ENCODE data around the gene TBX2. TPM values are rescaled to one million over a fixed set of nuclear protein-coding genes. Genes with fewer than 3 reads are reported as not detected.

The TBX2 gene
- total and polyA plus RNA-seq, 2 experiments from 2014 or later: 19.6 to 27.5 TPM

- no peak overlapping the region for H2AFZ ChIP-seq
- no peak overlapping the region for H3K27ac ChIP-seq
- peaks cover 14% of the 10 kb centered on the region for H3K4me1 ChIP-seq (ENCODE audit: insufficient read depth)
- no peaks in the 10 kb centered on the region for H3K36me3 ChIP-seq (replicated peaks; ENCODE audit: insufficient read depth, low read depth)
- 91% methylated on average over 7 of the region's 7 CpGs for WGBS (ENCODE audit: low lambda C conversion rate, missing lambda C conversion rate)
- no peaks in the 10 kb centered on the region for H4K20me1 ChIP-seq (ENCODE audit: insufficient read depth, poor library complexity, severe bottlenecking)
- H3K27me3 ChIP-seq: no peaks in the 10 kb centered on the region
- TF ChIP-seq, protein P1, sequence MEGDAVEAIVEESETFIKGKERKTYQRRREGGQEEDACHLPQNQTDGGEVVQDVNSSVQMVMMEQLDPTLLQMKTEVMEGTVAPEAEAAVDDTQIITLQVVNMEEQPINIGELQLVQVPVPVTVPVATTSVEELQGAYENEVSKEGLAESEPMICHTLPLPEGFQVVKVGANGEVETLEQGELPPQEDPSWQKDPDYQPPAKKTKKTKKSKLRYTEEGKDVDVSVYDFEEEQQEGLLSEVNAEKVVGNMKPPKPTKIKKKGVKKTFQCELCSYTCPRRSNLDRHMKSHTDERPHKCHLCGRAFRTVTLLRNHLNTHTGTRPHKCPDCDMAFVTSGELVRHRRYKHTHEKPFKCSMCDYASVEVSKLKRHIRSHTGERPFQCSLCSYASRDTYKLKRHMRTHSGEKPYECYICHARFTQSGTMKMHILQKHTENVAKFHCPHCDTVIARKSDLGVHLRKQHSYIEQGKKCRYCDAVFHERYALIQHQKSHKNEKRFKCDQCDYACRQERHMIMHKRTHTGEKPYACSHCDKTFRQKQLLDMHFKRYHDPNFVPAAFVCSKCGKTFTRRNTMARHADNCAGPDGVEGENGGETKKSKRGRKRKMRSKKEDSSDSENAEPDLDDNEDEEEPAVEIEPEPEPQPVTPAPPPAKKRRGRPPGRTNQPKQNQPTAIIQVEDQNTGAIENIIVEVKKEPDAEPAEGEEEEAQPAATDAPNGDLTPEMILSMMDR (IDR thresholded peaks at IDR 0.05; ENCODE audit: poor library complexity): no peak
- TF ChIP-seq EZH2 (IDR thresholded peaks at IDR 0.05; ENCODE audit: borderline replicate concordance) (no peak), EZH2phosphoT487 (IDR thresholded peaks at IDR 0.05; ENCODE audit: low read depth, severe bottlenecking, unreplicated experiment) (no peak)
- DNase-seq (ENCODE audit: low spot score): no peak
- H3K9me3 ChIP-seq (ENCODE audit: low read depth): no peaks in the 10 kb centered on the region
- H3K79me2 ChIP-seq: no peaks in the 10 kb centered on the region
- no peak overlapping the region for H3K4me3 ChIP-seq
- H3K9me2 ChIP-seq (replicated peaks; ENCODE audit: insufficient read depth): no peaks in the 10 kb centered on the region
- no peak overlapping the region for H3K4me2 ChIP-seq
Measured at GRCh38 chr17:61368832-61369450, 30.7 kb upstream of the TBX2 start.

- H3K79me2 ChIP-seq: no peaks in the 10 kb centered on the region
- H3K4me1 ChIP-seq (ENCODE audit: insufficient read depth): peaks cover 14% of the 10 kb centered on the region
- H4K20me1 ChIP-seq (ENCODE audit: insufficient read depth, poor library complexity, severe bottlenecking): no peaks in the 10 kb centered on the region
- H3K36me3 ChIP-seq (replicated peaks; ENCODE audit: insufficient read depth, low read depth): no peaks in the 10 kb centered on the region
- H3K9me3 ChIP-seq (ENCODE audit: low read depth): no peaks in the 10 kb centered on the region
- no peak overlapping the region for H3K4me2 ChIP-seq
- H3K9me2 ChIP-seq (replicated peaks; ENCODE audit: insufficient read depth): no peaks in the 10 kb centered on the region
- H2AFZ ChIP-seq: no peak overlapping the region
- TF ChIP-seq, protein P1 (IDR thresholded peaks at IDR 0.05; ENCODE audit: poor library complexity): no peak
- TF ChIP-seq EZH2phosphoT487 (IDR thresholded peaks at IDR 0.05; ENCODE audit: low read depth, severe bottlenecking, unreplicated experiment) (no peak), EZH2 (IDR thresholded peaks at IDR 0.05; ENCODE audit: borderline replicate concordance) (no peak)
- no peak for DNase-seq (ENCODE audit: low spot score)
- H3K27ac ChIP-seq: no peak overlapping the region
- H3K4me3 ChIP-seq: no peak overlapping the region
- WGBS (ENCODE audit: low lambda C conversion rate, missing lambda C conversion rate): 93% methylated on average over 10 of the region's 10 CpGs
- no peaks in the 10 kb centered on the region for H3K27me3 ChIP-seq
Measured at GRCh38 chr17:61369751-61370150, 29.9 kb upstream of the TBX2 start.

DNA sequence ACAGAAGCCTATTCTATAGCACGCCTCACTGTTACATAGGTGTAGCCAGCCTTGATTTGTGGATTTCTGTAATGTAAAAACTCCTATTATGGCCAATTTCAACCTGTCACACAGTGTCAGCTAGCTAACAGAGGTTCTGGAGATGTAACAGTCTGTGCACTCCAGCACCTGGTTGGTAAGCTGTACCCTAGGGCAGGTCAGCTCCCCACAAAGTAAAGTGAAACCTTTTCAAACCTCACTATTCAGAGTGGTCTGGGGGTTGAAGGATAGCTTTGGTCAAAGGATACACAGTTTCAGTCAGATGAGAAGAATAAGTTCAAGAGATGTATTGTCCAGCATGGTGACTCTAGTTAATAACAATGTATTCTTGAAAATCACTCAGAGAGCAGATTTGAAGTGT, 28.5 kb upstream of the TBX2 start:
- peaks cover 14% of the 10 kb centered on the region for H3K4me1 ChIP-seq (ENCODE audit: insufficient read depth)

More for the DNA sequence above, 28.5 kb upstream of the TBX2 start:
- Histone ChIP-seq H2AFZ (no peak overlapping the region), H3K27ac (no peak overlapping the region), H3K9me3 (ENCODE audit: low read depth) (no peaks in the 10 kb centered on the region), H3K27me3 (no peaks in the 10 kb centered on the region), H3K4me2 (no peak overlapping the region), H4K20me1 (ENCODE audit: insufficient read depth, poor library complexity, severe bottlenecking) (no peaks in the 10 kb centered on the region), H3K36me3 (replicated peaks; ENCODE audit: insufficient read depth, low read depth) (no peaks in the 10 kb centered on the region), H3K9me2 (replicated peaks; ENCODE audit: insufficient read depth) (no peaks in the 10 kb centered on the region), H3K79me2 (no peaks in the 10 kb centered on the region), H3K4me3 (no peak overlapping the region)
- no peak for DNase-seq (ENCODE audit: low spot score)
- TF ChIP-seq, protein P1 (IDR thresholded peaks at IDR 0.05; ENCODE audit: poor library complexity): no peak
- no peak for TF ChIP-seq EZH2 (IDR thresholded peaks at IDR 0.05; ENCODE audit: borderline replicate concordance)
- TF ChIP-seq EZH2phosphoT487 (IDR thresholded peaks at IDR 0.05; ENCODE audit: low read depth, severe bottlenecking, unreplicated experiment): no peak
- WGBS (ENCODE audit: low lambda C conversion rate, missing lambda C conversion rate): 100% methylated on average over 1 of the region's 1 CpG
